Upper lobe of left lung (tissue), 4 donors: ENCODE measurements around the gene PCNX2.

Experiments
- POLR2A ChIP-seq, 4 donors: fragments of 450-650 bp; IDR thresholded peaks; one replicate each; pipeline ENCODE4 v1.5.1; 2016 to 2017; ENCODE audit warnings: antibody characterized with exemption in 4 of 4, mild to moderate bottlenecking in 2 of 4
- TF ChIP-seq, protein P1 (sequence below), 6 experiments: fragments of 450-650 bp in 4 of 6; fragments of 200-600 bp in 2 of 6; sonication (generic) in 2 of 6; IDR thresholded peaks; one replicate each; pipeline ENCODE4 v1.5.1; 2016 to 2019; ENCODE audit warnings: antibody characterized with exemption in 6 of 6

DNA sequence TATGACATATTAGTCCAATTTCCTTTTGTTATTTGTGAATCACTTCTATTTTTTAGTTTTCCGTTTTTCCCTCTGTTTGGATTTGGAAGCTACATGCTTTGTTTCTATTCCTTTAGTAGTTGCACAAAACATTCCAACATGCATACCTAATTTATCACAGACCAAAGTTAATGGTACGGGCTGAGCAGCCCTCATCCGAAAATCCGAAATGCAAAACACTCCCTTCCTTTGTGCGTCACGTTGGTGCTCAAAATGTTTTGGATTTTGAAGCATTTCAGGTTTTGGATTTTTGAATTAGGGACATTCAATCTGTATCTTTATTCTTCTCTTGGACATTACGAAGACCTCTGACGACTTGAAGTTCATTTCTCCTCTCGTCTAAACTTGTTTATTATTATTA lies 124.8 kb downstream of the PCNX2 start:
- TF ChIP-seq, protein P1, sequence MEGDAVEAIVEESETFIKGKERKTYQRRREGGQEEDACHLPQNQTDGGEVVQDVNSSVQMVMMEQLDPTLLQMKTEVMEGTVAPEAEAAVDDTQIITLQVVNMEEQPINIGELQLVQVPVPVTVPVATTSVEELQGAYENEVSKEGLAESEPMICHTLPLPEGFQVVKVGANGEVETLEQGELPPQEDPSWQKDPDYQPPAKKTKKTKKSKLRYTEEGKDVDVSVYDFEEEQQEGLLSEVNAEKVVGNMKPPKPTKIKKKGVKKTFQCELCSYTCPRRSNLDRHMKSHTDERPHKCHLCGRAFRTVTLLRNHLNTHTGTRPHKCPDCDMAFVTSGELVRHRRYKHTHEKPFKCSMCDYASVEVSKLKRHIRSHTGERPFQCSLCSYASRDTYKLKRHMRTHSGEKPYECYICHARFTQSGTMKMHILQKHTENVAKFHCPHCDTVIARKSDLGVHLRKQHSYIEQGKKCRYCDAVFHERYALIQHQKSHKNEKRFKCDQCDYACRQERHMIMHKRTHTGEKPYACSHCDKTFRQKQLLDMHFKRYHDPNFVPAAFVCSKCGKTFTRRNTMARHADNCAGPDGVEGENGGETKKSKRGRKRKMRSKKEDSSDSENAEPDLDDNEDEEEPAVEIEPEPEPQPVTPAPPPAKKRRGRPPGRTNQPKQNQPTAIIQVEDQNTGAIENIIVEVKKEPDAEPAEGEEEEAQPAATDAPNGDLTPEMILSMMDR (IDR thresholded peaks at IDR 0.05), result no peak
- TF ChIP-seq POLR2A (IDR thresholded peaks at IDR 0.05), result no peak
